ENCODE measurements around the gene TANGO6.
A peak's percentile ranks its signal among the peaks of the same experiment; 100 is the strongest.

TANGO6 gene

DNA sequence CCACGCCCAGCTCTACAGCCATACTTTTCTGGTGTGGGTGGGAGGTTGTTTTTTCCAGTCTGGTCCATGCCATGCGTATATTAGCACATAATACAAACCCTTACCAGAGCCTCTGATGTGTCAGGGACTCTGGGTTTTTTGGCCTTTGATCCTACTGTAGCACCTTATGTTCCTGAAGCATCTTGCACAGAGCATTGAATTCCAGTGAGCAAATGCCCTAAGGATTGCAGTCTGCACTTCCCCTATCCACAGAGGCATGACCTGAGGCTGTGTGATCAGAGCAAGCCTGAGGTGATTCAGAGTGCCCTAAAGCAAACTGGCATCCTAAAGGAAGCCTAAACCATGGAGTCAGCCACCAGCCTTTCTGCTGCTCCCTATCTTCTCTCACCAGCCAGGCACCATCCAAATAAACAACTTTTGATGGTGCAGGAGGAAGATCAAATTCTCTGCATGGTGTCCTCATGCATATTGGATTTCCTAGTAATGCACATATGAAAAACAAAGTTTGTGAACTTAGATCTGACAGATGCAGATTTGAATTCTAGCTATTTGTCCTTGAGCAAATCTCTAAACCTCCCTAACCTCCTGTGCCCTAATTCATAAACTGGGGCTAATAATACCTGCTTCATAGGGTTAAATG lies 220.9 kb downstream of the TANGO6 start:
- DNase-seq = no peak

DNA sequence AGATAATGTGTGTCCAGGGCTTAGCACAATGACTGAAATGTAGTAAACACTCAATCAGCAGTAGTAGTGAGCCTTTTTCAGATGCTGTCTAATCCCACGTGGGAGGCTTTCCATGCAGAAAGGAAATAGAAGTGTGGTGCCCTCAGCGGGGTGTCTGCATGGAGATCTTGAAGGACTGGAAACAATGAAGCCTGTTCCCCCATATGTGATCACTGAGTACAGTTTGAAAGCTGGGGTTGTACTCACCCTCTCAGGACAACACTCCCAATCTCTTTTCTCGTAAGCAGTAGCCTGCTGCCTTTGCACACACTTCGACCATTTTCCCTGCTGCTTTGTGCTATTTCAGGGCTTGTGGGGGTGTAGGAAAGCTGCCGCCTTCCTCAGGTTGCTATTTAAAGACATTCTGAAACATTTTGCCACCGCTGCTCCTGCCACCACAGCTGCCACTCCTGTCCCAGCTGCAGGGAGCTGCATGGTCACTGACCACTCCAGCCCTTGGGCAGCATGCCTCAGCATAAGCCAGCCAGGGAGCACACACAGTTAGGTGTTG lies 221.5 kb downstream of the TANGO6 start:
- no peak for DNase-seq

DNA sequence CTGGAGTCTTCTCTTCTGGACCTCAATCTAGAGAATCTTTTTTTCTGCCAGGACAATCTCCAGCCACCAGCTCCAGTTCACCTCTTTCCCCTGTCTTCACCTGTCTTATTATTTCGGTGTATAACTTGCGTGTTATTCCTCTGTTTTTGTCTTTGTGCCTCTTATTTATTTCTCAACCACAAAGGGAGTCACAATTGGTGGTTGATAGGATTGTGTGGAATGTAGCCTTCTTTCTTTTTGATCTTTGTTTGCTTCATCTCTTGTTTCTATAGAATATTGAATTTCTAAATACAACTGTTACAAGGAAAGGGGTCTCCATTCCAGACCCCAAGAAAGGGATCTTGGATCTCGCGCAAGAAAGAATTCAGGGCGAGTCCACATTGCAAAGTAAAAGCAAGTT lies 226.2 kb downstream of the TANGO6 start:
- DNase-seq = no peak

DNA sequence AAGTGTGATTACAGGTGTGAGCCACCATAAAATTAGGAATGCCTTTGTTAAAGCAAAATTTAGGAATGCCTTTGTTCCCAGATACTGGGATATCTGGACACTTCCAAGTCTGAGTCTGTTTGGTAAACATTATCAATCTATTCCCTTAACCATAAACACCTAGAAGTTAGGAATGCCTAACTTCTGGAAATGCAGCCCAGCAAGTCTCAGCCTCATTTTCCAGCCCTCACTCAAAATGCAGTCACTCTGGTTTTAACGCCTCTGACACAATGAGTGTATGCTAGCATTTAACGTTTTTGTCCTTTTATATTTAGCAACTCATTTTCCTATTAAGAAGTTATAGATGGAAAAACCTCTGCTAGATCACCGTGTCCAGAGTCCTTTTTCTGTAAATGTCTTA lies 227.7 kb downstream of the TANGO6 start:
- DNase-seq = no peak

DNA sequence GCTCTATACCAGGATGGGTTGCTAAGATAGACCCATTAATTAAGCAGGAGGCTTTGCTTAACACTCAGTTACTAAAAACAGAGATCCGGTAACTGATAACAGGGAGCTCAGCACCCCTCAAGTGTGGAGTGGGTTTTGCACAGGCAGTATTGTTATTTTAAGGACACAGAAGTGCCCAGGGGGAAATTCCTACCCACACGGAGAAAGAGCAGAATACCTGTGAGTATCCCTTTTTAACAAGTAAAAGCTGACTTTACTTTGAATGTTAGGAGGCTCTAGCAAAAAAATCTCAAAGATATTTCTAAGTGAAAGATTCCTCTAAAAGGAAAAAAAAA lies 229.3 kb downstream of the TANGO6 start:
- no peak for DNase-seq

DNA sequence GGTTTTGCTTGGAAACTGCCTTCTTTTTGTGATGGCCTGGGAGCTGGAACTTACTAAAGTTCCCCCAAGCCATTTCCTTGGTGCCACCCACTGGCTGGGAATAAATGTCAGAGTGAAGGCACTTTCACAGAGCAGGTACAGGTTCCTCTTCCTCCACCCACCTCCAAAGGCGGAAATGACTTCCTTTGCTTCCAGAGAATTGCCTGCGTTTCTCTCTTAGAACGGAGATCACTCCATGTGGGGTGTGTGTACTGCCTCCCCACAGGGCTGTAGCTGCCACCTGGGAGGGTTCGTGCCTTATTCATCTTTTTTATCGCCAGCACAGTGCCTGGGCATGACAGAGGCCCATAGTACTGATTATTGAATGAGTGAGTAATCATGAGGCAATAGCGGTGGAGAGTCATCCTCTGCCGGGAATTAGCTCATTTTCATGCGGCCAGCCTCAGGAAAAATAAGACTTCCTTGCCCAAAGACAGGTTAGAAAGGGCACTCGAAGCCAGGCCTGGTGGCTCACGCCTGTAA lies 229.9 kb downstream of the TANGO6 start:
- no peak for DNase-seq

DNA sequence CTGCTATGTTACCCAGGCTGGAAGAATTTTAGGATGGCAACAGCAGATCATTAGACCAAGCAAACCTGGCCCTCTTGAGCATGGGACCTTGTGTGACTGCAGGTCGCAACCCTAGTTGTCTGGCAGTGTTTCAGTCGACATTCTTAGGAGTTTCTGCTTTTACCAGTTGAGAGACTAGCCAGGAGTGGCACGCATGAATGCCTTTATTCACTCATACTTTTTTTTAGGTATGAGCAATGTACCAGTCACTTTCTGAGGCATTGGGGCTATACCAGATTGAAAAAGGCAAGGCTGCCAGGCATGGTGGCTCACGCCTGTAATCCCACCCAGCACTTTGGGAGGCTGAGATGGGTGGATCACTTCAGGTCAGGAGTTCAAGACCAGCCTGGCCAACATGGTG lies 233.9 kb downstream of the TANGO6 start:
- no peak for DNase-seq

DNA sequence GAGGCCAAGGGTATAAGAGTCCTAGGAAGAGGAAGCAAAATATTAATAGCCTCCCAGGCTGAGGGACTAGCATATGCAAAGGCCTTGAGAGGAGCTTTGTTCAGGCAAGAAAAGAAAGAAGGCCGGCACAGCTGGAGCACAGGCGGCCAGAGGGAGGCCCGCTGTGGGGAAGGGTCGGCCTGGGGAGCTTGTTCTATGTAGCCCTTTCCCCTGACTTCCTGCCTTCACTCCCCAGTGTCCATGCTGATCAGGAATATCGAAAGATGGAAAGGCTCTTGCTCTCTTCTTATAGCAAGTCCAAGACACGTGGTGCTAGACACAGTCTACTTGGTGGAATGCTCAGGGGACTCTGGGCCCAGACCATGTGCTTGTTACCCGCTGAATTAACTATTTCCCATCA lies 234.7 kb downstream of the TANGO6 start:
- no peak for DNase-seq

DNA sequence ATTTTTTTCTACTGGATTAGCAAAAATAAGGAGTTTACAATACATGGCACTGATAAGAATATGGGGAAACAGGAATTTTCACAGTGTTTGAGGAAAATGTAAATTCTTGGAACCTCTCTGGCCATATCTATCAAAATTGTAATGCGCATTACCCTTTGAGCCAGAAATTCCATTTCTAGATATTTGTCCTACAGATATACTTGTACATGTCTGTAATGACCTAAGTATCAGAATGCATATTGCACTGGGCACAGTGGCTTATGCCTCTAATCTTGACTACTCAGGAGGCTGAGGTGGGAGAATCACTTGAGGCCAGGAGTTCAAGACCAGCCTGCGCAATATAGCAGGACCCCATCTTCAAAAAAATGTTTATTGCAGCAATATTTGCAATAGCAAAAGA lies 236.4 kb downstream of the TANGO6 start:
- DNase-seq = no peak

DNA sequence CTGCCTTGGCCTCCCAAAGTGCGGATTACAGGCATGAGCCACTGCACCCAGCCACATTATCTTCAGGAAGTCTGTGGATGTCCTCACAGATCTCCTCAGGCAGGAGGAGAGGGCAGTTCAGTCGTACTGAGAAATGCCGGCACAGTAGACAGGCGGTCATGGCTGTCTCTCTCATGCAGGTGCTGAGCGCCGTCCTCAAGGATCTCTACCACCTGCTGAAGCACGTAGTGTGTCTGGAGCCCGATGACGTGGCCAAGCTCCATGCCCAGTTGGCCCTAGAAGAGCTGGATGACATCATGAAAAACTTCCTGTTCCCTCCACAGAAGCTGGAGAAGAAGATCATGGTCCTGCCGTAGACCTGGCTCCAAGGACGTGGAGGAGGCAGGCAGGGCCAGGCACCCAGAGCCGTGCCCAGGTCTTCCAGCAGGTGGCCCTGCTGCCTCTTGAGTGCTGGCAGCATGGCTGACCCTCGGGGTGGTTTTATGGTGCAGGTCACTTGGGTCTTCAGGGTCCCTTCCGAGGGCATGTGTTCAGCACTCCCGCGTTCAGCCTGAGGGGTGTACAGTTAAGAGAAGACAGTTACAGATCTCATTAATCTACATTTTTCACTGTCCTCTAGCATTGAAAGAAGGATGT lies 240.1 kb downstream of the TANGO6 start:
- no peak for DNase-seq

DNA sequence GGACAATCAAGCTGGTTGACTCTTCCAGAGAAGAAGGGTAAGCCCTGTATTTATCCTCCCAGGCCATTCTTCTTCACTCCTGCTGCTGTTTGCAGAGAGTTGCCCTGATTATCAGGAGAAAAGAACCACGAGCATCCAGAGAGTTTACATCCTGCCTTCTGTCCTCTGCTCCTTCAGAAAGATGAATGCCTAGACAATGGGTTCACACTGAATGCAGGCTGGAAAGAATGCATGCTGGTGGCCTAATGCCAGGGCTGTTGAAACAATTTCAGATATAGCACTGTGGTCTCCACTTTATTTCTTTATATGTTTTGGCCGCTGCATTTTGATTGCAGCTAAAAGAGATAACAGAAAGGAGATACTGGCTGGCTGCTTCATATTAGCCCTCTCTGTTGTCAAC lies 241.0 kb downstream of the TANGO6 start:
- DNase-seq = no peak

DNA sequence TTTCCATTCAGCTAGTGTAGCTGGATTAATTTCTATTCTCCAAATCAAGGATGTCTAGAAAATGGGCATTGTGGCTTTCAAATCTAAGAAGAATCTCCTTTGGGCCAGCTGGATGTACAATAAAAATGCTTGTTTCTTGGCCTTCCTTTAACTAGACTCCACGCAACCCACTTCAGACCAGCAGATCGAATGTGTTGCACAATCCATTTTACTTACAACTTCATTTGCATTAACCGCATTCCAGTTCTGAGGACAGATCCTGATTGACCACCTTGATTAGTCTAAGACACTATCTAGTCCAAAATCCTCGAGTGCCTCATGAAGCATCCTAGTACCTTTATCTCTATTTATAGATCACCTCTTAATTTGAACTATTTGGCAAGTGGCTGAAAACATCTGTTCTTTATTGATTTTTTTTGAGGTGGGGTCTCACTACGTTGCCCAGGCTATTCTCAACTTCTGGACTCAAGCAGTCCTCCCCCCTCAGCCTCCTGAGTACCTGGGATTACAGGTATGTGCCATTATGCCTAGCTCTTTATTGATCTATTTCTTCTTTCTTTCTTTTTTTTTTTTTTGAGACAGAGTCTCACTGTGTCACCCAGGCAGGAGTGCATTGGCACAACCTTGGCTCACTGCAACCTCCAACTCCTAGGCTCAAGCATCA lies 241.8 kb downstream of the TANGO6 start:
- no peak for DNase-seq

DNA sequence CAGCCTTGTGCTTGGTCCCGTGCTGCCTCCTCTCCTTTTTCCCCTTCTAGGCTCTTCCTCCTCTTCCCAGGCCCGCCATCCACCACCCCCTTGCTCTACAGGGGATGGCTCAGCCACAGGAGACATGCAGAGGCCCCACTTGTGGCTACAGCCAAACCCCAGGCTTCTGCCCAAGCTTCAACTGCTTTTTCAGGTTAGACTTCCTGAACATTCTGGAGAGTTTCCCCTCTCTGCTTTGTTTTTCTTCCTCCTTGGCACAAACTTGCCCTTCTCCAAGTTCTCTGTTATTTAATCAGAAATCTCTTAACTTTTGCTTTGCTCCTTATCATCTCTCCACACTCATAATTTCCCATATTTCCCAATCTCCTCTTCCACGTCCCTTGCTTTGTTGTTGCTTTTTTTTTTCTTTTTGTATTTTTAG lies 243.8 kb downstream of the TANGO6 start:
- no peak for DNase-seq

DNA sequence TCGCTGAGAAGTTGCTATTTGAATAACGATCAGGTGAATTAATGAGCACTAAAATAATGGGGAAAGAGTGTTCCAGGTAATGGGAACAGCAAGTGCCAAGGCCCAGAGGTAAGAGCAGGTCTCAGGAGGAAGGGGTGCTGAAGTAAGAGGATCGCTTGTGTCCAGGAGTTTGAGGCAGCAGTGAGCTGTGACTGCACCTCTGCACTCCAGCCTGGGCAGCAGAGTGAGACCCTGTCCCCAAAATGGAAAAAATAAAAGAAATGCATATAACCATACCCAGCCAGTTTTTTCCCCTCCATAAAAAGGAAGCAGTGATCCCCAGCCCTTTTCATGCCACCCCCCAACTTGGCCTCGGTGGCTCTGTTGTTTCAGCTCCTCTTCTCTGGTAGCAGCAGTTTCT lies 245.4 kb downstream of the TANGO6 start:
- no peak for DNase-seq

DNA sequence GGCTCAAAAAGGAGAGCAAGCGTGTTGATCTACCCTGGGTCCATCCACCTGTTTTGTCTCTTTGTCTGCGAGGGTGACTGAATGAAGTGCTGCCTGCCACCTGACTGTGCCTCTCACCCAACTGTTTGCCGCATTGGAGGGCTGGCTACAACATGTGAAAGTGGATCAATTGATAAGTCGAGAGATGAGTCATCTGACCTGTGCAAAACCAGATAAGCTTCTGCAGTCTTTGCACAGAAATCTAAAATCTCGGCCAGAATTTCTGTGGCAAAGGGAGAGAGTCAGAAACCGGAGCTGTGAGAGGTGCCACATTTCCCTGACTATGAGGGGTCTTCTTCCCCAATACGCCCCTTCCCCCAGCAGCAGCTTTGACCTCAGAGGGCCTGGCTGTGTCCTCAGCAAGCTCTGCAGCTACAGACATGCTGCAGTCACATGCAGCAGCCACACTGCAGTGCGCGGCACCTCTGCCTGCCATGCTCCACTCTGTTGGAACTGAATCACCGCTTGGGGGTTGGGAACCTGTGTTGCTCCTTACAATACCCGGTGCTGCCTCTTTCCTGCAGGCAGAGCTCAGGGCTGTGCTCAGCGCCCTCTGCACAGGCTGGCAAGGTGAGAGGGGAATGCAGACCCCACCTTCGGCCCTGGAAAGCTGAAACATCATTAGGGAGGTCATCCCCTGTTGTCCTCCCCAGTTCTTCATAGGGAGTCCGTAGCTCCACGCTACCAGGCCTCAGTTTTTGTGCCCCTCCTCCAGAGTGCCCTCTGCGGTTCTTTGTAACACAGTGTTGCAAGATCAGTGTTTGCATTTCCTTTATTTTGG lies 246.0 kb downstream of the TANGO6 start:
- DNase-seq = no peak

DNA sequence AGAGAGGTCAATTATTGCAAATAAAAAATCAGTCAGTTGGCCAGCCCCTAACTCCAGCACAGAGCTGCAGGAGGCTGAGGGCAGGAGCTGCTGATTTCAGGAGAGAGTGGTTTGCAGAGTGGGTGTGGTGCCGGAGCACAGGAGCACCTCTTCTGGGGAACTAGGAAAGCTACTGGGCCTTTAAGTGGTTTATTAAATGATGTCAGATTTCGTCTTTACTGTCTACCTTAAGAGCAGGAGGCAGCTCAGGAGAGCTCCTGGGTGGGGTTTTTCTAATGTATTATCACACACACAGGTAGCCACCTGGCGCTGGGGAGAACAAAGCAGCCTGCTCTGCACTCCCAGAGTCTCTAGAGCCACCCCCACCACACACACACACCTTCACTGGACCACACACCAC lies 250.6 kb downstream of the TANGO6 start:
- DNase-seq = no peak

DNA sequence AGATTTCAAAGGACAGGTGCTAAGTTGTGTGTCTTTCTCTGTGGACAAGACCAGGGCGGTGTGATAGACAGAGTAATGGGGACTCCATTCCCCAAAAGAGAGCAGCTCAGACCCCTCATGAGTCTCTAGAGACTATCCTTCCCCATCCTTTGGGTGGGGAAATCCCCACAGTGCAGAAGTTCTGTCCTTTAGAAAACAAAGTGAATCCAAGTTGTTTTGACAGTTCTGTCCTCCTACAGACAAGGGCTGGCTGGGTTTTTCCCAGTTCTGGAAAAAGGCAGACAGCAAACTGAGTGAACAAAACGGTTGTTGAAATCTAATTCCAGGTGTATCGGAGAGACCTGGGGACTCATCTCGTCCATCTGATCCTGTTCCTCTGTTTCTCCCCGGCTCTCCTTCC lies 251.2 kb downstream of the TANGO6 start:
- DNase-seq = no peak

DNA sequence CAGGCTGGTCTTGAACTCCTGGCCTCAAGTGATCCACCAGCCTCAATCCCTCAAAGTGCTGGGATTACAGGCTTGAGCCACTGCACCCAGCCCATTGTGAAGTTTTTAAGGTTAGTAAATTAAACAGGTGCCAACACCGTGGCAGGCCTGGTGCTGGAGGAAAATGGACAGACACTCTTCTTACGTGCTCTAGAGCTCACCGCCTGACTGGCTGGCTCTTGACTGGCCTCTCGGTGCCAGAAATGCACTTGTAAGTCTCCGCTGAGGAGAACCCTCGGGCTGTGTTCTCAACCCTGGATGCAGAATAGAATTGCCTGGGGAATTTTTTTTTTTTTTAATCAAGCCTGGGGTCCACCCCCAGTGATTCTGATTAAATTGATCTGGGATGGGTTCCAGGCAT lies 251.9 kb downstream of the TANGO6 start:
- DNase-seq = no peak

DNA sequence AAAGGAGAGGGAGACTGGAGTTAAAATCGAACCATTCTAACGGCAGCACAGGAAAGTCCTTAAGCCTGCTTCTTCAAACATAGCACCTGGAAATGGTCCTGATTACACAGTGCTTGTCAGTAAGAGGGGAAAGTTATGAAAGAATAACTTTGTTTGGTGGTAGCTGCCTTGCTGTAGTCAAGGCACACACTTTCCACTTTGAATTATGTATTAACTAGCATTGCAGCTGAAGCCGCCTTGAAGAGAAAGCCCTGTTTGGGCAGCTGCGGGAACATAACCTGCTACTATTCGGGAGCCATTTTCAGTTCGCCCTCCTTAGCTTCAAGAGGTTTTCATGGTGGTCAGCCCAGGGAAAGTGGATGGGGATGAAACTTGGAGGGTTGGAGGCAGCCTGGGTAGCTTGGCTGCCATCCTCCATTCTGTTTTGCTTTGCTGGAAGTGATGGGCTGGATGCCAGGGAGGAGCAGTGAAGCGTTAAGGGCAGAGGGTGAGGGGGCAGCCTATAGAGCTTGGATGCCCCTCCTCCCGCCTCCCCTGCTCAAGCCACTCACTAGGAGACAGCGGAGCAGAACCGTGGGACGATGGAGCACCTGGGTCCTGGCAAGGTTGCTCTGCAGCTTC lies 256.9 kb downstream of the TANGO6 start:
- peak; percentile 54 to 71 for DNase-seq

DNA sequence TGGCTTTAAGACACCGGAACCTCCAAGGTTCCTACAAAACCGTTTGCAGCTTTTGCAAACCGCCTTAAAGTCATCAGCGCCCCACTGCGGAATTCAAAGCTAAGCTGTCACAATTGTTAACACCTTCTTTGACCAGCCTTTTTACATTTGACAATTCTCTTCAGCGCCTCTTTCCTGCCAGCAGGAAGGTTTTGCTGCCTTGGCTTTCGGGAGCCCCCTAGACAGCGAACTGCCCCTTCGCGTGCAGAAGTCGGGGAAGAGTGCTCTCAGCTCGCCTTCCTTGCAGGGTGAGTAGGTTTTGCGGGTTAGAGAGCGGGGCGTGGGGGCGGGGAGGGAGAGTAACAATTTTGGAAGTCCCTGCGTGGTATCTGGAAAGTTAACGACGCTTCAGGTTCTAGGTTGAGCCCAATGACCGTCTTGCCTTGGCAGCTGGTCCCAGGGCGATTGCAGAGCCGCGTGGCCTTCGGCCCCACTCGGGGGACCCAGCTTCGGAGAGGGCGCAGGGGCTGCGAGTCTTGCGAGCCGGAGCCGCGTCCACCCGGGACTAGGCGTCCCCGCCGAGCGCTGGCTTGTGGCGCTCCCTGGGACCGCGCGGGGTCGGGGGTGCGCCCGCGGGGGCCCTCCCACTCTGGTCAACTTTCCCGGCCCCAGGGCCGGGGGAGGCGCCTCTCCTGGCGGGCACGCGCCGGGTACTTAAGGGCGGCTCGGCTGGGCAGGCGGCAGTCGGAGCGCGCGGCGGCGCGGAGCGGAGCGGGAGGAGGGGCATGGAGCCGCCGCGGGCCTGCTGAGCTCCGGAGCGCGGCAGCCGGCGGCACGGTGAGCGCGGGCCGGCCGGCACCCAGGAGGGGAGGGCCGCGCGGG lies 262.4 kb downstream of the TANGO6 start, which contains the start of gene HAS3:
Gene HAS3, plus strand, starts transcription at position 153 of the 861 bp plus-strand sequence. CDS start 3,743 bp downstream, outside the sequence.
- DNase-seq = peak; percentile 76 to 91

DNA sequence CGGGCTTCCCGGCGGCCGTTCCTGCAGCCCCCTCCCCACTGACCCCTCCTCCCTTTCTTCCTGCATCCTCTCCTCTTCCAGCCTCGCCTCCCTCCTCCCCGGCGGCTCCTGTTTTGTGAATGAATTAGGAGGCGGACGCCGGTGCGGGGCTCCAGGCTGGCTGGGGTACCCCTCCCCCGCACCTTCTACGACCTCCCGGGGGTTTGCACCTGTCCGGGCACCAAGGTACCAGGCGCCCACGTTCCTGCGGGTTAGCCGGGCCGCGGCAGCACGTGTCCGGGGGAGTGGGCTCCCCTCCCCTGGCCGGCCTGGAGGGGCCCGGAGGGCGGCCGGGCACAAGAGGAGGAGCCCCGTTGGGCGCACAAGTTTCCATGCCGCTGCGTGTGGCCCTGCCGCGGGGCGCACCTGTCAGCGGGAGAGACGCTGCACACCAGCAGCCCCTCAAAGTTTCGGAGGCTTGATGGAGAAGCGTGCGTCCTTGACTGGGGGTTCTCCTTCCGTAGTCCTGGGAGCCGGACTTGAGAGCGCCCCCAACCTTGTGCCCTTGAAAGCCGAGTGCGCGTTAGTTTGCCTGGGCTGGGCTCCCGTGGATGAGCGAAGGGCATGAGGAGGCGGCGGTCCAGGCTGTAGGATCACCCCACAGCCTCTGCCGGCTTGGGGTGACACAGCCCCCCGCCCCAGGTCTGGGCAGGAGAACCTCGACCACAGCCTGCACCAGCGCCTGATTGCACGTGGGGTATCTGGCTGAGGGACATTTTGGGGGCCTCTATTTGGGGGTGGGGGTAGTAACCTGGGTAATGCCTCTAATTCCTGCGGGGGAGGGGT lies 263.4 kb downstream of the TANGO6 start:
- DNase-seq = peak in 1 of 2 experiments; percentile 35
